A673 (cell line): ENCODE measurements around the gene THAP6. TPM values are rescaled to one million over a fixed set of nuclear protein-coding genes. Genes with fewer than 3 reads are reported as not detected.
"Not testable (repeated sequence)": the region's sequence is repeated elsewhere in the genome, so short reads cannot be mapped to it uniquely, and the experiment has no call there.

Experiments used
- BruUV-seq: library from RNA; stranded (reverse); fragments of 400-500 nt; replicated peaks from 2 replicates; lab custom pipeline; 2021; lab: Mats Ljungman, UMichigan
- CTCF ChIA-PET: fragments of 300-600 bp; sonication (Branson Sonifier 250); formaldehyde crosslinking; loops from one replicate; lab custom pipeline; 2022; ENCODE audit warnings: antibody characterized with exemption; lab: Charles Lee
- POLR2A ChIA-PET: fragments of 300-600 bp; sonication (Branson Sonifier 250); formaldehyde crosslinking; loops from one replicate; lab custom pipeline; 2022; ENCODE audit warnings: antibody characterized with exemption; ENCODE audit not compliant: low non-redundant PET; lab: Charles Lee
- DNase-seq: peaks from one replicate; pipeline ENCODE4 v3.0.0-alpha.2; 2015; ENCODE audit warnings: low spot score
- H3K27ac ChIP-seq: fragments of 200-600 bp; sonication (generic); 2 replicates; pipeline ENCODE4 v1.5.1; 2016; ENCODE audit warnings: mixed run types, low read depth, mild to moderate bottlenecking, mixed read lengths, antibody characterized with exemption, low read length; ENCODE audit not compliant: poor library complexity, severe bottlenecking
- H3K27me3 ChIP-seq: fragments of 200-600 bp; sonication (generic); replicated peaks from 2 replicates; pipeline ENCODE4 v1.6.1; 2017; ENCODE audit warnings: mixed run types, low read depth, mild to moderate bottlenecking, mixed read lengths, antibody characterized with exemption, low read length; ENCODE audit not compliant: insufficient read depth, poor library complexity
- H3K36me3 ChIP-seq: fragments of 200-600 bp; sonication (generic); 2 replicates; pipeline ENCODE4 v1.6.1; 2016; ENCODE audit warnings: mixed run types, mild to moderate bottlenecking, mixed read lengths, antibody characterized with exemption, low read length; ENCODE audit not compliant: insufficient read depth, poor library complexity, severe bottlenecking
- H3K4me1 ChIP-seq: fragments of 200-600 bp; sonication (generic); 2 replicates; pipeline ENCODE4 v1.6.1; 2017; ENCODE audit warnings: mixed run types, mild to moderate bottlenecking, mixed read lengths, antibody characterized with exemption, low read length; ENCODE audit not compliant: insufficient read depth, poor library complexity, severe bottlenecking
- H3K4me3 ChIP-seq: fragments of 200-600 bp; sonication (generic); 2 replicates; pipeline ENCODE4 v1.5.1; 2016; ENCODE audit warnings: low read depth, mixed run types, mild to moderate bottlenecking, mixed read lengths, low read length; ENCODE audit not compliant: poor library complexity, severe bottlenecking
- H3K9me3 ChIP-seq: fragments of 200-600 bp; sonication (generic); 2 replicates; pipeline ENCODE4 v1.6.1; 2016; ENCODE audit warnings: mixed run types, low read depth, mild to moderate bottlenecking, mixed read lengths, antibody characterized with exemption, low read length; ENCODE audit not compliant: poor library complexity, severe bottlenecking
- EZH2 ChIP-seq: fragments of 200-600 bp; sonication (generic); IDR thresholded peaks from 2 replicates; pipeline ENCODE4 v1.6.1; 2017; ENCODE audit warnings: borderline replicate concordance, low read depth, mild to moderate bottlenecking, mixed read lengths, antibody characterized with exemption, low read length; ENCODE audit not compliant: poor library complexity, severe bottlenecking
- intact Hi-C: fragments of 100-400 bp; cut with micrococcal nuclease; formaldehyde crosslinking; loops from one replicate; pipeline ENCODE4 v1.10.0; 2022; ENCODE audit not compliant: unreplicated experiment
- total RNA-seq: library from RNA; stranded (reverse); gene quantifications from 2 replicates; pipeline ENCODE4 v1.2.3, GENCODE V29; 2021
- TF ChIP-seq, protein P1 (sequence below): fragments of 300-800, 200-600 bp; sonication (generic); conservative IDR thresholded peaks from 2 replicates; pipeline ENCODE4 v1.5.1; 2017; ENCODE audit warnings: low read depth, mild to moderate bottlenecking, antibody characterized with exemption, low read length, moderate library complexity, mixed read lengths

THAP6 gene
- total RNA-seq, 1 experiment from 2014 or later: 13.7 TPM

- TF ChIP-seq EZH2: no peak
- TF ChIP-seq, protein P1, sequence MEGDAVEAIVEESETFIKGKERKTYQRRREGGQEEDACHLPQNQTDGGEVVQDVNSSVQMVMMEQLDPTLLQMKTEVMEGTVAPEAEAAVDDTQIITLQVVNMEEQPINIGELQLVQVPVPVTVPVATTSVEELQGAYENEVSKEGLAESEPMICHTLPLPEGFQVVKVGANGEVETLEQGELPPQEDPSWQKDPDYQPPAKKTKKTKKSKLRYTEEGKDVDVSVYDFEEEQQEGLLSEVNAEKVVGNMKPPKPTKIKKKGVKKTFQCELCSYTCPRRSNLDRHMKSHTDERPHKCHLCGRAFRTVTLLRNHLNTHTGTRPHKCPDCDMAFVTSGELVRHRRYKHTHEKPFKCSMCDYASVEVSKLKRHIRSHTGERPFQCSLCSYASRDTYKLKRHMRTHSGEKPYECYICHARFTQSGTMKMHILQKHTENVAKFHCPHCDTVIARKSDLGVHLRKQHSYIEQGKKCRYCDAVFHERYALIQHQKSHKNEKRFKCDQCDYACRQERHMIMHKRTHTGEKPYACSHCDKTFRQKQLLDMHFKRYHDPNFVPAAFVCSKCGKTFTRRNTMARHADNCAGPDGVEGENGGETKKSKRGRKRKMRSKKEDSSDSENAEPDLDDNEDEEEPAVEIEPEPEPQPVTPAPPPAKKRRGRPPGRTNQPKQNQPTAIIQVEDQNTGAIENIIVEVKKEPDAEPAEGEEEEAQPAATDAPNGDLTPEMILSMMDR: no peak
- ChIA-PET POLR2A (no interaction called here), CTCF (no interaction called here)
- no TSS peak for BruUV-seq
- no peak for DNase-seq
- H3K27ac ChIP-seq: no peak overlapping the region
- intact Hi-C loops: no loop called here
- no peaks in the 10 kb centered on the region for H3K27me3 ChIP-seq
- H3K9me3 ChIP-seq: no peaks in the 10 kb centered on the region
- H3K36me3 ChIP-seq: peaks cover 4% of the 10 kb centered on the region
- no peaks in the 10 kb centered on the region for H3K4me1 ChIP-seq
- no peak overlapping the region for H3K4me3 ChIP-seq
These were observed 13.2 kb downstream of the THAP6 start for GRCh38 chr4:75527482-75527881.

DNA sequence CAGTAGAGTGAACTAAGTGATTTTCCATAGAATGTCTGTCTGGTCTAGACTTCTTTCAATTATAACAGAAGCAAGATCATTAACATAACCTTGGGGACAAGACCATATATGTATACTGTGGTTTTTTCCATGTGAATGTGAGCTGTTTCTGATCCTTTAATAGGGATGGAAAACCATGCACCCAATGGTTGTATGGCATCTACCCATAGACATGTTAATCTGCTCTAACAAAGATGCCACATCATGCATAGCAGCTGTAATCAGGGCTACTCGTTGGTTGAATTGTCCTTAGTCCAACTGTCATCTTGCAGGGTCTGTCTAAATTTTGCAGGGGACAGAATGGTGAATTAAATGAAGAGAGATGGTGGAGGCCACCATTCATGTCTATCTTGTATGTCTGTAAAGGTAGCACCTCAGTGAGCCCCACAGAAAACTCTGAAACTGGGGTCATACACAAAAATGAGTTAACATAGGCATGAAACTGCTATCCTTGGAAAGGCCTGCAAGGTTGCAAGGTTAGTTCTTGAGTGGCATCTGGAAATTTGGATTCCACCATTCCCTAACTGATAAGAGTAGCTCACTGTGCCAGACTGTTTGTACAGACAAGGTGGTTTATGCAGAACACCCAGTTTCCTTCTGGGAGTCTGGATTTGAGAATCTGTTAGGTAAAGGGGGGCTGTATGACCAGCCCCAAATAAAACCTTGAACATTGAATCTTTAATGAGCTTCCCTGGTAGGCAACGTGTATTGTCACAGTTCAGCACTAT, 16.5 kb downstream of the THAP6 start:
- Histone ChIP-seq H3K36me3 (peaks cover 4% of the 10 kb centered on the region), H3K4me3 (no peak overlapping the region), H3K27me3 (no peaks in the 10 kb centered on the region), H3K9me3 (no peaks in the 10 kb centered on the region), H3K27ac (no peak overlapping the region), H3K4me1 (no peaks in the 10 kb centered on the region)
- ChIA-PET POLR2A (no interaction called here), CTCF (interaction anchor here (0.5 kb wide), 1 partner anchor 317 kb away, joined by 5 read pairs; no protein-coding TSS in a partner anchor)
- no peak for TF ChIP-seq EZH2
- TF ChIP-seq, protein P1: no peak
- intact Hi-C loops: no loop called here
- no TSS peak for BruUV-seq
- no peak for DNase-seq

DNA sequence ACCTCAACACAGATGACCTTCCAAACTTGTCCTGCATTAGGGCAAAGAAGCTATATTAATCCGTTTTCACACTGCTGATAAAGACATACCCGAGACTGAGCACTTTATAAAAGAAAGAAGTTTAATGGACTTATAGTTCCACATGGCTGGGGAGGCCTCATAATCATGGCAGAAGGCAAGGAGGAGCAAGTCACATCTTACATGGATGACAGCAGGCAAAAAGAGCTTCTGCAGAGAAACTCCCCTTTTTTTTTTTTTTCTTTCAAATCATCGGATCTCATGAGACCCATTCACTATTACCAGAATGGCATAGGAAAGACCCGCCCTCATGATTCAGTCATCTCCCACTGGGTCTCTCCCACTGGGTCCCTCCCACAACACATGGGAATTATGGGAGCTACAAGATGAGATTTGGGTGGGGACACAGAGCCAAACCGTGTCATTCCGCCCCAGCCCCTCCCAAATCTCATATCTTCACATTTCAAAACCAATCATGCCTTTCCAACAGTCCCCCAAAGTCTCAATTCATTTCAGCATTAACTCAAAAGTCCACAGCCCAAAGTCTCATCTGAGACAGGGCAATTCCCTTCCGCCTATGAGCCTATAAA, 17.4 kb downstream of the THAP6 start:
- H3K27me3 ChIP-seq, intact Hi-C loops, DNase-seq, H3K27ac ChIP-seq, H3K4me1 ChIP-seq, H3K9me3 ChIP-seq, BruUV-seq, POLR2A ChIA-PET, CTCF ChIA-PET, H3K4me3 ChIP-seq, H3K36me3 ChIP-seq: not testable (repeated sequence)

DNA sequence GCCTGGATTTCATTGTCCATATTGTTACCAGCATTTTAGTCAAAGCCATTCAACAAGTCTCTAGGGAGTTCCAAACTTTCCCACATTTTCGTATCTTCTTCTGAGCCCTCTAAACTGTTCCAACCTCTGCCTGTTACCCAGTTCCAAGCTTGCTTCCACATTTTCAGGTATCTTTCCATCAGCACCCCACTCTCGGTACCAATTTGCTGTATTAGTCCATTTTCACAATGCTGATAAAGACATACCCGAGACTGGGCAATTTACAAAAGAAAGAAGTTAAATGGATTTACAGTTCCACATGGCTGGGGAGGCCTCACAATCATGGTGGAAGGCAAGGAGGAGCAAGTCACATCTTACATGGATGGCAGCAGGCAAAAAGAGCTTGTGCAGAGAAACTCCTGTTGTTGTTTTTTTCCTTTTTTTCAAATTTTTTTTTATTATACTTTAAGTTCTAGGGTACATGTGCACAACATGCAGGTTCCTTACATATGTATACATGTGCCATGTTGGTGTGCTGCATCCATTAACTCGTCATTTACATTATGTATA, 19.1 kb downstream of the THAP6 start:
- H3K4me3 ChIP-seq, intact Hi-C loops, H3K9me3 ChIP-seq, H3K27ac ChIP-seq, CTCF ChIA-PET, POLR2A ChIA-PET, BruUV-seq, H3K36me3 ChIP-seq, H3K4me1 ChIP-seq, DNase-seq, H3K27me3 ChIP-seq: not testable (repeated sequence)

- DNase-seq, H3K27me3 ChIP-seq, H3K36me3 ChIP-seq, POLR2A ChIA-PET, H3K9me3 ChIP-seq, BruUV-seq, intact Hi-C loops, CTCF ChIA-PET, H3K4me3 ChIP-seq, H3K4me1 ChIP-seq, H3K27ac ChIP-seq: not testable (repeated sequence)
These were observed 19.7 kb downstream of the THAP6 start for GRCh38 chr4:75533926-75534325.

DNA sequence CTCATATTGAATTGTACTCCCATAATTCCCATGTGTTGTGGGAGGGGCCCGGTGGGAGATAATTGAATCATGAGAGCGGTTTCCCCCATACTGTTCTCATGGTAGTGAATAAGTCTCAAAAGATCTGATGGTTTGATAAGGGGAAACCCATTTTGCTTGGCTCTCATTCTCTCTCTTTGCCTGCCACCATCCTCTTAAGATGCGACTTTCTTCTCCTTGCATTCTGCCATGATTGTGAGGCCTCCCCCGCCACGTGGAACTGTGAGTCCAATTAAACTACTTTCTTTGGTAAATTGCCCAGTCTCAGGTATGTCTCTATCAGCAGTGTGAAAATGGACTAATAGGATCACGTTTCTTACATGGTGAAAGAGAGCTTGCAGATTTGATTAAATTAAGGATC, 23.0 kb downstream of the THAP6 start:
- DNase-seq, H3K27me3 ChIP-seq, CTCF ChIA-PET, H3K4me3 ChIP-seq, H3K9me3 ChIP-seq, H3K4me1 ChIP-seq, intact Hi-C loops, H3K27ac ChIP-seq, BruUV-seq, H3K36me3 ChIP-seq, POLR2A ChIA-PET: not testable (repeated sequence)
